HepG2 (cell line): ENCODE data around the gene CHRNB2. TPM values are rescaled to one million over a fixed set of nuclear protein-coding genes. Genes with fewer than 3 reads are reported as not detected.
A peak's percentile ranks its signal among the peaks of the same experiment; 100 is the strongest.

Experiments used
- AHDC1 ChIP-seq: sonication (generic); formaldehyde crosslinking; IDR thresholded peaks from 2 replicates; pipeline ENCODE4 v1.5.1; 2020; ENCODE audit warnings: mild to moderate bottlenecking, missing genetic modification reagents, borderline replicate concordance
- NFKB2 ChIP-seq: sonication (generic); formaldehyde crosslinking; IDR thresholded peaks from 2 replicates; pipeline ENCODE4 v1.4.0; 2020; ENCODE audit warnings: missing genetic modification reagents, borderline replicate concordance
- NR1H2 ChIP-seq: sonication (generic); formaldehyde crosslinking; IDR thresholded peaks from 2 replicates; pipeline ENCODE4 v1.8.1; 2022; ENCODE audit warnings: low read depth, missing genetic modification reagents, borderline replicate concordance
- NRL ChIP-seq: sonication (generic); formaldehyde crosslinking; IDR thresholded peaks from 2 replicates; pipeline ENCODE4 v1.5.0; 2020; ENCODE audit warnings: missing genetic modification reagents, mild to moderate bottlenecking, moderate library complexity, borderline replicate concordance
- POLR2G ChIP-seq: fragments of 200-400 bp; formaldehyde crosslinking; IDR thresholded peaks from 2 replicates; pipeline ENCODE4 v1.6.1; 2018; ENCODE audit warnings: mild to moderate bottlenecking, low read depth, low read length, moderate library complexity
- PTBP1 ChIP-seq: fragments of 200-400 bp; formaldehyde crosslinking; IDR thresholded peaks from 2 replicates; pipeline ENCODE4 v1.6.1; 2018; ENCODE audit warnings: low read length, low read depth; ENCODE audit not compliant: poor library complexity, severe bottlenecking
- RARG ChIP-seq: sonication (generic); formaldehyde crosslinking; IDR thresholded peaks from 2 replicates; pipeline ENCODE4 v1.4.0; 2020; ENCODE audit warnings: low read depth, mild to moderate bottlenecking, missing genetic modification reagents
- SNRNP70 ChIP-seq: fragments of 200-400 bp; formaldehyde crosslinking; IDR thresholded peaks from 2 replicates; pipeline ENCODE4 v1.6.1; 2017; ENCODE audit warnings: mild to moderate bottlenecking, low read depth, low read length, moderate library complexity
- TP53 ChIP-seq: sonication (generic); formaldehyde crosslinking; conservative IDR thresholded peaks from 2 replicates; pipeline ENCODE4 v1.4.0; 2020; ENCODE audit warnings: missing genetic modification reagents
- U2AF1 ChIP-seq: fragments of 200-400 bp; formaldehyde crosslinking; optimal IDR thresholded peaks from 2 replicates; pipeline ENCODE3; 2017; ENCODE audit warnings: mild to moderate bottlenecking, low read depth, low read length
- ZNF24 ChIP-seq: fragments of 450-650 bp; IDR thresholded peaks from 2 replicates; pipeline ENCODE4 v1.6.1; 2017; ENCODE audit warnings: antibody characterized with exemption, mild to moderate bottlenecking
- ZNF430 ChIP-seq: sonication (generic); formaldehyde crosslinking; IDR thresholded peaks from 2 replicates; pipeline ENCODE4 v1.9.0; 2021; ENCODE audit warnings: mild to moderate bottlenecking, missing genetic modification reagents
- ZNF512B ChIP-seq: sonication (generic); formaldehyde crosslinking; IDR thresholded peaks from 2 replicates; pipeline ENCODE4 v1.5.1; 2020; ENCODE audit warnings: missing genetic modification reagents, mild to moderate bottlenecking, borderline replicate concordance
- polyA plus RNA-seq, 8 experiments: library from polyadenylated mRNA; depleted of rRNA in 3 of 8; stranded (reverse) in 7 of 8; unstranded in 1 of 8; fragments of >200 nt; fragmentation: Illumina TruSeq in 4 of 8; extraction: Trizol in 4 of 8; gene quantifications; 2 replicates each; pipeline versions ENCODE4 v1.2.1 to v1.2.3, GENCODE V29; 2011 to 2016; ENCODE audit warnings: low read depth in 4 of 8, missing spikeins in 1 of 8, mixed read lengths in 1 of 8; ENCODE audit not compliant: insufficient read depth in 1 of 8
- total RNA-seq, 5 experiments: library from RNA; depleted of rRNA; stranded (reverse); fragments of >200 nt; fragmentation: Illumina TruSeq; extraction: Trizol; gene quantifications; 2 replicates each; pipeline ENCODE4 v1.2.3, GENCODE V29; 2016; ENCODE audit warnings: low read depth in 1 of 5
- TF ChIP-seq, protein P1 (sequence below): sonication (generic); formaldehyde crosslinking; IDR thresholded peaks from 2 replicates; pipeline ENCODE4 v1.5.0; 2020; ENCODE audit warnings: mild to moderate bottlenecking, low read depth, missing genetic modification reagents, borderline replicate concordance
- TF ChIP-seq, protein P2 (sequence below): sonication (generic); formaldehyde crosslinking; IDR thresholded peaks from 2 replicates; pipeline ENCODE4 v1.8.1; 2022; ENCODE audit warnings: mild to moderate bottlenecking, missing genetic modification reagents
- TF ChIP-seq, protein P3 (sequence below): sonication (generic); formaldehyde crosslinking; IDR thresholded peaks from 2 replicates; pipeline ENCODE4 v1.9.0; 2022; ENCODE audit warnings: missing genetic modification reagents, mild to moderate bottlenecking, borderline replicate concordance

Gene CHRNB2
- total and polyA plus RNA-seq, 2 of the 13 experiments (the other 11 are each of a cell fraction or from before 2014, with no cell fraction given): 0.03 to 0.07 TPM

- TF ChIP-seq ZNF512B (CRISPR knock-in tag) (no peak), NRL (CRISPR knock-in tag) (no peak), ZNF24 (no peak), SNRNP70 (no peak), PTBP1 (no peak), RARG (CRISPR knock-in tag) (no peak), POLR2G (peak; percentile 76), NFKB2 (peak; percentile 38; the same call in 1 of the 2 replicates), AHDC1 (no peak), TP53 (CRISPR knock-in tag) (no peak), U2AF1 (no peak), ZNF430 (CRISPR knock-in tag) (no peak; the same call in 1 of the 2 replicates), NR1H2 (0 out of 2 replicates have a peak, but pooled peaks have one; percentile 48)
- TF ChIP-seq, protein P1, sequence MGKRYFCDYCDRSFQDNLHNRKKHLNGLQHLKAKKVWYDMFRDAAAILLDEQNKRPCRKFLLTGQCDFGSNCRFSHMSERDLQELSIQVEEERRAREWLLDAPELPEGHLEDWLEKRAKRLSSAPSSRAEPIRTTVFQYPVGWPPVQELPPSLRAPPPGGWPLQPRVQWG (CRISPR knock-in tag): no peak
- TF ChIP-seq, protein P2, sequence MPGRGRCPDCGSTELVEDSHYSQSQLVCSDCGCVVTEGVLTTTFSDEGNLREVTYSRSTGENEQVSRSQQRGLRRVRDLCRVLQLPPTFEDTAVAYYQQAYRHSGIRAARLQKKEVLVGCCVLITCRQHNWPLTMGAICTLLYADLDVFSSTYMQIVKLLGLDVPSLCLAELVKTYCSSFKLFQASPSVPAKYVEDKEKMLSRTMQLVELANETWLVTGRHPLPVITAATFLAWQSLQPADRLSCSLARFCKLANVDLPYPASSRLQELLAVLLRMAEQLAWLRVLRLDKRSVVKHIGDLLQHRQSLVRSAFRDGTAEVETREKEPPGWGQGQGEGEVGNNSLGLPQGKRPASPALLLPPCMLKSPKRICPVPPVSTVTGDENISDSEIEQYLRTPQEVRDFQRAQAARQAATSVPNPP (CRISPR knock-in tag): no peak
- TF ChIP-seq, protein P3, sequence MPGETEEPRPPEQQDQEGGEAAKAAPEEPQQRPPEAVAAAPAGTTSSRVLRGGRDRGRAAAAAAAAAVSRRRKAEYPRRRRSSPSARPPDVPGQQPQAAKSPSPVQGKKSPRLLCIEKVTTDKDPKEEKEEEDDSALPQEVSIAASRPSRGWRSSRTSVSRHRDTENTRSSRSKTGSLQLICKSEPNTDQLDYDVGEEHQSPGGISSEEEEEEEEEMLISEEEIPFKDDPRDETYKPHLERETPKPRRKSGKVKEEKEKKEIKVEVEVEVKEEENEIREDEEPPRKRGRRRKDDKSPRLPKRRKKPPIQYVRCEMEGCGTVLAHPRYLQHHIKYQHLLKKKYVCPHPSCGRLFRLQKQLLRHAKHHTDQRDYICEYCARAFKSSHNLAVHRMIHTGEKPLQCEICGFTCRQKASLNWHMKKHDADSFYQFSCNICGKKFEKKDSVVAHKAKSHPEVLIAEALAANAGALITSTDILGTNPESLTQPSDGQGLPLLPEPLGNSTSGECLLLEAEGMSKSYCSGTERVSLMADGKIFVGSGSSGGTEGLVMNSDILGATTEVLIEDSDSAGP (CRISPR knock-in tag): peak; percentile 73; the same call in 1 of the 2 replicates
Observed at GRCh38 chr1:154607609-154608396, 40.2 kb downstream of the CHRNB2 start, which contains the start of gene ADAR (continued).
